K562 (cell line): ENCODE data around the gene ENTREP3.
"Not testable (repeated sequence)": the region's sequence is repeated elsewhere in the genome, so short reads cannot be mapped to it uniquely, and the experiment has no call there.

Source experiments
- CEBPB ChIP-seq: fragments of 450-650 bp; IDR thresholded peaks from 2 replicates; pipeline ENCODE4 v1.6.1; 2016; ENCODE audit warnings: missing genetic modification characterization, missing compliant biosample characterization
- CTCF ChIP-seq, 3 experiments: IDR thresholded peaks in 2 of 3; conservative IDR thresholded peaks in 1 of 3; 2 replicates each; pipeline ENCODE4 v1.5.1; 2011 to 2012; ENCODE audit warnings: low read length in 3 of 3, mild to moderate bottlenecking in 3 of 3, control low read depth in 2 of 3, improper control_type of control experiment in 1 of 3, inconsistent platforms in 1 of 3, low read depth in 1 of 3, mixed read lengths in 1 of 3, moderate library complexity in 1 of 3; ENCODE audit not compliant: insufficient read depth in 2 of 3
- FOXA3 ChIP-seq, 2 experiments: fragments of 450-650 bp in 1 of 2; sonication (generic) in 1 of 2; formaldehyde crosslinking; IDR thresholded peaks in 1 of 2; conservative IDR thresholded peaks in 1 of 2; 2 replicates each; pipeline versions ENCODE4 v1.4.0 to v1.8.0; 2020 to 2022; ENCODE audit warnings: mild to moderate bottlenecking in 2 of 2, missing genetic modification reagents in 1 of 2
- ZNF609 ChIP-seq: sonication (generic); formaldehyde crosslinking; IDR thresholded peaks from 2 replicates; pipeline ENCODE4 v1.8.1; 2023; ENCODE audit warnings: missing genetic modification reagents, mild to moderate bottlenecking, borderline replicate concordance

GRCh38 chr1:155231302-155231701 is 24.0 kb downstream of the ENTREP3 start:
- TF ChIP-seq CEBPB (tag); CTCF (IDR thresholded peaks at IDR 0.05 in 2 of 3, conservative IDR thresholded peaks at IDR 0.05 in 1 of 3; ENCODE audit: insufficient read depth in 2 of 3, low read depth in 1 of 3, low read length in 3 of 3); ZNF609 (CRISPR knock-in tag); FOXA3 (CRISPR knock-in tag; conservative IDR thresholded peaks at IDR 0.05 in 1 of 2, IDR thresholded peaks at IDR 0.05 in 1 of 2): not testable (repeated sequence)
